Stimulated activated CD8-positive, alpha-beta memory T cell treated with anti-CD3 and anti-CD28 coated beads, Interleukin-15, amount 100 ng/mL, for 1 hour (primary cell): ENCODE data around the gene MFN2.
"Not testable (repeated sequence)": the region's sequence is repeated elsewhere in the genome, so short reads cannot be mapped to it uniquely, and the experiment has no call there.

Experiments
- DNase-seq: peaks from one replicate; pipeline ENCODE4 v3.0.0-alpha.2; 2020; ENCODE audit warnings: low read depth

MFN2 gene

DNA sequence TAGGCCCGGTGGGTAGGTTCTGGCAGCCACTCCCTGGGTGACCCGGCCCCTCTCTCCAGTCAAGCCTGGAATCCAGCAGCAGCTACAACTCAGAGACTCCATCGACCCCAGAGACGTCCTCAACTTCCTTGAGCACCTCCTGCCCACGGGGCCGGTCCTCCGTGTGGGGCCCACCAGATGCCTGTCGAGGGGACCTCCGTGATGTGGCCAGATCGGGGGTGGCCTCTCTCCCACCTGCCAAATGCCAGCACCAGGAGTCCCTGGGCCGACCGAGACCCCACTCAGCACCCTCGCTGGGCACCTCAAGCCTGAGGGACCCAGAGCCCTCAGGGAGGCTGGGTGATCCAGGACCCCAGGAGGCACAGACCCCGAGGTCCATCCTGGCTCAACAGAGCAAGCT lies 41.8 kb downstream of the MFN2 start:
- no peak for DNase-seq

DNA sequence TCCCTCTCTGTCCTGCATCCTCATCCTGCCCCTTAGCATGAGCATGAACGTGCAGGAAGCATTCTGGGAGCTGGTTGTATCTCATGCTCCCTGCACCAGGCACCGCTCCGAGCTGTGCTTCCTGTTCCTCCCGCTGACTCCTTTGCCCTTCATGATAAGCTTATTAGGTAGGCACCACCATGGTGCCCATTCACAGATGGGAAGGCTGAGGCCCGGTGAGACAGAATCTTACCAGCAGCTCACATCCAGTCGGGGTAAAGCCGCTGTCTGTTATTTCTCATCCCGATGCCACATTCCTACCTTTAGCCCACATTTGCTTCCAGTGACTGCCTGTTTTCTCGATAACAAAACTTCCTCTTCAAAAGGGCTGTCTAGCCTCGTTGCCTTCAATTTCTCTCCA lies 46.3 kb downstream of the MFN2 start:
- DNase-seq: no peak

DNA sequence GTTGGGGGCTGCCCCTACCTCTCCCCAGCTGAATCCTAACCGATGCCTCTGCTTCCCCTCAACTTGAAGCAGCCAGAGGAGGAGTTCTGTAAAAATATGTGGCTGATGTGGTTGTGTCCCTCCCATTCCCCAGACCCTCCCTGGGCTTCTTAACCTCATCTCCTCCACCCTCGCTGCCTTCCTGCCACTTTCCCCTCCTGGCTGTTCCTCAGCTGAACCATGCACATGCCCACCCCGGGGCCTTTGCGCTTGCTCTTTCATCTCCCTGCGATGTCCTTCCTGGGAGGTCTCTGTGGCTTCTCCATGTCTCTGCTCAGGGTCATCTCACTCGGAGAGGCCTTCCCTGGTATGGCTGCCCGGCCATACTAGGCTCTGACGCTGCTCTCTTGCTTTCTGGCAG lies 48.0 kb downstream of the MFN2 start:
- no peak for DNase-seq

DNA sequence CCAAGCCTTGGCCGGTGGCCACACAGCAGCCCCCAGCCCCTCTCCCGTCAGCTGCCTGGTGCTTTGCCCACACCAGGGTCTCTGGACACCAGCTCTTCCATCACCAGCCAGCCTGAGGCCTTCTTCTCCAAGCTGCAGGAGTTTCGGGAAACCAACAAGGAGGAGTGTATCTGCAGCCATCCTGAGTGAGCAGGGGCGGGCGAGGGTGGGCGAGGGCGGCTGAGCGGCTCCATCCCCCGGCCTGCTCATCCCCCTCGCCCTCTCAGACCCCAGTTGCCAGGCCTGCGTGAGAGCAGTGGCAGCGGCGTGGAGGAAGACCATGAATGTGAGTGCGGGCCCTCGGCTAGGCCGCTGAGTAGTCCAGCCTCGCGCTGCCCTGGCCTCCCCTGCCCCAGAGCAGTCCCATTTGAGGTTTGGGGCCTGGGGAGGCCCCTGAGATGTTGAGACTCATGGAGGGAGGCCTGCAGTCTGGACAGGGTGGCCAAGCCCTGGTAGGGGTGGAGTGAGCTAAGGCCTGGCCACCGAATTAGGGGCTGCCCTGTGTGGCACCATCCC lies 48.8 kb downstream of the MFN2 start:
- DNase-seq: no peak

DNA sequence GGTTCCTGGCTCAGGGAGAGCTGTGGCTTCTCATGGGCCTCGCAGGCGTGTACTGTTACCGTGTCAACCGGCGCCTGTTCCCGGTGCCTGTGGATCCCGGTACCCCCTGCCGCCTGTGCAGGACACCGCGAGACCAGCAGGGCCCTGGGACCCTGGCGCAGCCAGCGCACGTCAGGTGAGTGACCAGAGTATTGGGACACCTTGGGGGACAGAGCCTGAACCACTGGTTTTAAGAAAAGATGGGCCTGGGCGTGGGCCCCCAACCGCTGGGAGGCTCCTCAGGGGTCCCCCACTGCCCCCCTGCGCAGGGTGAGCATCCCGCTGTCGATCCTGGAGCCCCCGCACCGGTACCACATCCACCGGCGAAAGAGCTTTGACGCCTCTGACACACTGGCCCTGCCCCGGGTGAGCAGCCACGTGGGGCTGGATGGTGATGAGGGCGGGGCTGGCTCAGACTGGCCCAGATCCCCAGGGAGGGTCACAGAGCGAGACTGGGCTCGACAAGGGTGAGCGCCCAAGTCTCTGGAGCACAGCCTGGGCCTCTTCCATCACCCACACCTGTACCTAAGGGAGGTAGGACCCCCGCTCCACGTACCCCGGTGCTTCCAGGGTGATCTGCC lies 49.6 kb downstream of the MFN2 start:
- no peak for DNase-seq

DNA sequence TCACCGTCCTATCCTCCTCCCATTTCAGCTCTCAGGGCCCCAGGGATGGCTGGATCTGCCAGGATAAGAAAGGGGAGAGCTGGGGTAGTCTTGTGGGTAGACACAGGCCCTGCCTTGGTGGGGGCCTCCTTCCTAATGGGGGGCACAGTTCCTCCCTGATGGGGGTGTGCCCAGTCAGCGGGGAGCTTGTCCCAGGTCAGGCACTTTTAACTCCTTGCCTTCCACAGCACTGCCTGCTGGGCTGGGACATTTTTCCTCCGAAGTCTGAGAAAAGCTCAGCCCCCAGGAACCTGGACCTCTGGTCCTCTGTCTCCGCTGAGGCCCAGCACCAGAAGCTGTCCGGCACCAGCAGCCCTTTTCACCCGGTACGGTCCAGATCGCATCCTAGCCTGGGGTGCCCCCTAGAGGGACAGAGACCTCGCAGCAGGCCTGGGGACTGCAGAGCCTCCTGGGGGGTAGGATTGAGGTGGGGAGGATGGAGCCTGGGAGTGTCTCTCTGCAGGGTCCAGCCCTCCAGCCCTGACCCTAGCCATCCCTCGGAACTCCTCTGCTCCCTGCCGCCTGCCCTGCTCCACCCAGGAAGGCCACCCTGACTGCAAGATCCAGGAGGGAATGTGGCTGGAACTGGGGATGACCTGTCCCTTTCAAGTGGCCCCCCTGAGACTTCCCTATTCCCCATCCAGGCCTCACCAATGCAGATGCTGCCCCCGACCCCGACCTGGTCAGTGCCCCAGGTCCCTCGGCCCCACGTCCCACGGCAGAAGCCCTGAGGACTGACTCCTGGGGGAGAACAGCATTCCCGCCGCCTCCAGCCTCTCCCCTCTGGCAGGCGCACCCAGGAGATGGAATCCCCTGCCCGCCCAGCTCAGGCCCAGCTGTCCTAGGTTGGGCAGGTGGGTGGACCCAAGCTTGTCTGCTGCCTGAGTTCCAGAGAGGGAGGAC lies 51.1 kb downstream of the MFN2 start:
- DNase-seq: no peak

DNA sequence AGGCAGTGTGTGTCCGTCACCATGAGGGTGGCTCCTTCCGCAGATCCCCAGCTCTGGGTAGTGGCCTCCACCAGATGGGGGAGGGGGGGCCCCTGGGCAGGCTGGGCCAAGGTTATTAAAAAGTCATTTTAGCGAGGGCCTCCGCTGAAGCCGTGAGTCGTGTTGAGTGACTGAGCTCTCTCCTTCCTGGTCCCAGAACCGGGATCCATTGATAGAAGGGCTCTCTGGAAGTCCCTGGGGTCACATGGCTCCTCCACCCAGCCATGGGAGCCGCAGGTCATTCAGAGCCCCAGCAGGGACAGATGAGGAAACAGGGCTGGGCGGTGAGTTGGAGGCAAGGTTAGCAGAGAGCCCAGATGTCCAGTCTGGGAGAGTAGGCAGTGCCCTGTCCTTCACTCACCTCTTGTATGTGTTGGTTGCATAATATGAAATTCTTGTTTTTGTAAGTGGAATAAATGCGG lies 51.9 kb downstream of the MFN2 start:
- DNase-seq: no peak

DNA sequence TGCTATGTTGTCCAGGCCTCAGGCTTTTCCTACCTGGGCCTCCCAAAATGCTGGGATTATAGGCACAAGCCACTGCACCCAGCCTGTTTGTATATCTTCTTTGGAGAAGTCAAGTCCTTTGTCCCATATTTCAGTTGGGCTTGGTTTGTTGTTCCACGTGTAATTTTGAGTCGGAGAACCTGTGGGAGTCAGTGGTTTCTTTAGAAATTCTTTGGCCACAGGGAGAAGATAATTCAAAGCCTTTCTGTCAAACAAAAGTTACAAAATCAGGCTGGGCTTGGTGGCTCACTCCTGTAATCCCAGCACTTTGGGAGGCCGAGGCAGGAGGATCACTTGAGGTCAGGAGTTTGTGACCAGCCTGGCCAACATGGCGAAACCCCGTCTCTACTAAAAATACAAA lies 53.2 kb downstream of the MFN2 start:
- not testable (repeated sequence) for DNase-seq

DNA sequence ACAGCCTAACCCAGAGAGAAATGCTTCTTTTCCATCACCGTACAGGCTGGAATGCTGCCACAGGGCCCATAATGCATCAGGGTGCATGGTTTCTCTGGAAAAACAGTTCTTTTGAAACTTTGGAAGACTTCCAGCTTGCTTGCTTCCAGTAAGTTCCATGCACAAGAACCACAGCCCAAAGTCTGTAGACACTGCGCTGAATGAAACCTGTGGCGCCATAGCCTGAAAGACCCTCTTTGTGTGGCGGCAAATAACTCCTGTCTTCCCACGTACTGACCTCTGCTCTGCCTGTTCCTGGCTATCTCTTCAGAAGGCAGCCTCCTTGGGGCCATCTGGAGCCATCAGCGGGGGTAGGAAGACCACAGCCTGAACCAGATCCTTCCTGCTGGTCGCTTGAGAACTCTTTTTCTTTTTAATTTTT lies 54.1 kb downstream of the MFN2 start:
- DNase-seq: no peak

DNA sequence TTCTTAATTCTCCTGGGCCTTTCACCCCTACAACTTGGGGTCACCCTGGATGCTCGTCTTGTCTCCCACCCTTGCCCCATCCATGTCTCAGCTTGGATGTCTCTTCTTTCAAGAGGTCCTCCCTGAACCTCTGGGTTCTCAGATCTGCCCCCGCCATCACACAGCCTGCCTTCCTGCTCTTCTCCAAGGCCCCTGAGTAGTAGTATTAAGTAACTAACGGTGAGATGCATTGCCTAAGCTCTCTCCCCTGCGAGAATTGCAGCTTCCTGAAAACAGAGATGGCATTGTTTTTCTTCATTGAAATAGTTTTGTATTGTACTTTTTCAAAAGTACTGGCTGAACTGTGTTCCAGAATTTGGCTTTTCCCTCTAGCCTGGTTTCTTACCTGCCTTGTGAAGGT lies 55.1 kb downstream of the MFN2 start:
- no peak for DNase-seq

DNA sequence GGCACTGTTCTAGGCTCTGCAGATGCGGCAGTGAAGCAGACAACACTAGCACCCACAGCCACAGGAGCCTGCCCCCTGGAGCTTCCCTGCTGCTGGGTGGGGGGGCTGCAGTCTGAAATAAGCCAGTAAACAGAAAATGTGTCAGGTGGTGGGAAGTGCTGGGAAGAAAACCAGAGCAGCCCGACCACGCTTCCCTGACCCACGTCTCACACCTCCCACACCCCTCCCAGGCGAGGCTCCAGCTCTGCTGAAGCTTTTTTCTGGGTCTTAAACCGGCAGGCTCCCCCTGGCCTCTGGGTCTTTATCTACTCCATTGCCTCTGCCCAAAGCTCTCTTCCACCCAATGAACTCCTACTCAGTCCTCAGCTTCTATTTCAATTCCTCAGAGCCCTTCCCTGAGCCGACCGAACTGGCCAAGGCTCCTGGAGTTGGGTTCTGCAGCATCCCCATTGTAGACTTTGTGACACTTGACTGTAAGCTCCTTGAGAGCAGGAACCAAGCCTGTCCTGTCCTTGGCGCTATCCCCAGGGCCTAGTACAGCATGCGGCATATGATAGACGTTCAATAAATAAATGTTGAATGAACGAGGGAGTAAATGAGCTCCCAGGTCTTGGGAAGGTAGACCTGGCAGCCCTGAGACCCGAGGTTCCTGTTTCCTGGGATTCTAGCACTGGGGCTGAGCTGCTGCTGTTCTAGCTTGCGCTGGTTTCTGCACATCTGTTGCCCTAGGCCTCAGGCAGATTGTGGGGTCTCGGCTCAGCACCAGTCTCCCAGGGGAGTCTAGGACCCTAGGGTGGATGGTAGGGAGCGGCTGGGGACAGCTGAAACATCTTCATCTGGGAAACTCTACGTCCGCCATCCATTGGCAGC lies 57.5 kb downstream of the MFN2 start:
- DNase-seq: no peak

DNA sequence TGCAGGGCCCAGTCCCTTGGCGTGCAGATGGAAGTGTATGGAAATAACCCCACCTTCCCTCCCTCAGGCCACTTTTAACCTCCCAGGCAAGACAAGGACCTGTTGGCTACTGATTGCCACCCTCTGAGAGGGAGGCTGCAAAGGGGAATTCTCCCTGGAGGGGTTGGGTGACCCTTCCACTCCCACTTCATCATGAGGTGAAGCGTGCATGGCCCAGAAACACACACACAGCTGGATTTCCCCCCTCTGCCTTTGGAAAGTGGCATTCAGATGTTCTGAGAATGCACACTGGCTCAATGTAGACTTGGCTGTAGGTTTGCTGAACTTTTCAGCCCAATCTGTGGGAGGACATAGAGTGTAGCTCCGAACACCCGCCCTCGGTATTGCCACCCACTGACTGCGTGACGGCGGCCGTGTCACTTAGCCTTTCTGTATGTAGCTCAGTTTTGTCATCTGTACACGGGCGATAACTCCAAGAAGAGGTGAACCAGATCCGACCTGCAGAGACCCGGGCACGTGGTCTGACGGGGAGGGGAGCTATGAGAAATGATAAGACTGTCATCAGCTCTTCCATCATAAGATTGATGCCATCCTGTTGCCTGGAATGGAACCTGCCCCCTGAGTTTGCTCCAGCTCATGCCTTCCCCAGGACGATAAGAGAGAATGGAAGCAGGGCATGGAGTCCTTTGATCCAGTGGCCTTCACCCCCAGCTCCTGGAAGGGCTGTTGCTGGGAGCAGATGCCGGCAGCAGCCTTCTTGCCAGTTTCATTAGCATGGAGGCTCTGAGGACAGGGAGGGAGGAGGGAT lies 58.3 kb downstream of the MFN2 start:
- DNase-seq: no peak

DNA sequence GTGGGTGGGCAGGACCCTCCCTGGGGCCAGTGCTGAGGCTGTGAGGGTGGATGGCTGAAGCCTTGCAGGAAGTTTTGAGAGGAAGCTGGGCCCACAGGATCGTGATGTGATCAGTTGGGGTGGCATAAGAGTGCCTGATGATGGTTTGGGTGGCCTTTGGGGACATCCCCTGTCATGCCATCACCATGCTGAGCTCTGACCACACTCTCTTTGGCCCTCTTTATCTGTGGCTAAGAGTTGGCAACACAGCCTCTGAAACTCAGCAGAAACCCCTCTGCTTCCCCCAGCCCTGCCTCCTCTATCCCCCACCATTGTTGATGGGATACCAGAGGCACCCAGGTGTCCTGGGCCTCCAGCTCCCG lies 58.9 kb downstream of the MFN2 start:
- DNase-seq: no peak

DNA sequence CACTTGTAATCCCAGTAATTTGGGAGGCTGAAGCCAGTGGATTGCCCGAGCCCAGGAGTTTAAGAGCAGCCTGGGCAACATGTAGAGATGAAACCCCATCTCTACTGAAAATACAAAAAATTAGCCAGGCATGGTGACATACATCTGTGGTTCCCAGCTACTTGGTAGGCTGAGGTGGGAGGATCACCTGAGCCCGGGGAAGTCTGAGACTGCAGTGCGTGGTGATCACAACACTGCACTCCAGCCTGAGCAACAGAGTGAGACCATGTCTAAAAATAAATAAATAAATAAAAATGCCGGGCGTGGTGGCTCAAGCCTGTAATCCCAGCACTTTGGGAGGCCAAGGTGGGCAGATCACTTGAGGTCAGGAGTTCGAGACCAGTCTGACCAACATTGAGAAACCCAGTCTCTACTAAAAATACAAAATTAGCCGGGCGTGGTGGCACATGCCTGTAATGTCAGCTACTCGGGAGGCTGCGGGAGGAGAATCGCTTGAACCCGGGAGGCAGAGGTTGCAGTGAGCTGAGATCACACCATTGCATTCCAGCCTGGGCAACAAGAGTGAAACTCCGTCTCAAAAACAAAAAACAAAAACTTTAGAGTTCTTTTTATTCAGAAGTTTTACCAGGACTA lies 59.7 kb downstream of the MFN2 start:
- DNase-seq: not testable (repeated sequence)

DNA sequence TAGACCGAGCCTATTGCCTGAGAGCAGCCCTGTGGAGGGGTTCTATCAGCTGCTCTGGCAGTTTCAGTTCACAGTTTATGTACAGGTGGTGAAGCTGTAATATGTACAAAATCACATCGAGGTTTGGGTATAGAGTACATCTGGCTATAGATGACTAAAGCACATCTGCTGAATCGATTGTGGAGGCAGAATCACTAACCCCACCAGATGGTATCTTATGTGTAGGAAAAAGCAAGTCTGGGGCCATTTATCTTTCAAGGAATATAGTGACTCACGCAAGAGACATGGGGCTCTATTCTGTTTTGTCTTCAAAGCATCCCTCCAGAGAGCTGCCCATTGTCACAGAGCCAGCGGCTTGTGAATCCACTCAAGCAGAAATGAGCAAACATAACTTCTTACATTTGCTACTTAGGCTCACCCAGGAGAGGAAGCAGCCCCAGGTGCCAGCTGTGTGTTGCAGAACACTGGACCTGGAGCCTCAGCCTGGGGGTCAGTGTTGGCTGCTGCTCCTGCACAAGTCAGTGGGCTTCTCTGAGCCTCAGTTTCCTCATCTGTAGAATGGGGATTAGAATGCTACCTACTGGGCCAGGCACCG lies 60.3 kb downstream of the MFN2 start:
- no peak for DNase-seq

DNA sequence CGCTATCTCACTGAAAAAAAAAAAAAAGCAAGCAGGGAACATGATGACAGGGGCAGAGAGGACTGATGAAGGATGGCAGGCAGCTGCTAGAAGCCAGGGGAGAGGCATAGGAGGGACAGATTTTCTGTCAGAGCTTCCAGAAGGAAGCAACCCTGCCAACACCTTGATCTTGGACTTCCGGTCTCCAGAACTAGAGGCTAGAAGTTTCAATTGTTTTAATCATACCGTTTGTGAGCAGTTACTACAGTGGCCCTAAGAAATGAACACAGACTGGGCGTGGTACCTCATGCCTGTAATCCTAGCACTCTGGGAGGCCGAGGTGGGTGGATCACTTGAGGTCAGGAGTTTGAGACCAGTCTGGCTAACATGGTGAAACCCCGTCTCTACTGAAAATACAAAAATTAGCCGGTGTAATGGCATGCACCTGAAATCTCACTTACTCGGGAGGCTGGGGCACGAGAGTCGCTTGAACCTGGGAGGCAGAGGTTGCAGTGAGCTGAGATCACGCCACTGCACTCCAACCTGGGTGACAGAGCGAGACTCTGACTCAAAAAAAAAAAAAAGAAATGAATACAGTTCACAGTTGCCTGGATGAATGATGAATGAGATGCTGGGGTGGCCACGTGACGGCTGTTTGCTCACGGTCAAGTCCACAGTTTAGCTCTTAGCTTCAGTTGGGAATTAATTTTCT lies 64.1 kb downstream of the MFN2 start:
- not testable (repeated sequence) for DNase-seq

DNA sequence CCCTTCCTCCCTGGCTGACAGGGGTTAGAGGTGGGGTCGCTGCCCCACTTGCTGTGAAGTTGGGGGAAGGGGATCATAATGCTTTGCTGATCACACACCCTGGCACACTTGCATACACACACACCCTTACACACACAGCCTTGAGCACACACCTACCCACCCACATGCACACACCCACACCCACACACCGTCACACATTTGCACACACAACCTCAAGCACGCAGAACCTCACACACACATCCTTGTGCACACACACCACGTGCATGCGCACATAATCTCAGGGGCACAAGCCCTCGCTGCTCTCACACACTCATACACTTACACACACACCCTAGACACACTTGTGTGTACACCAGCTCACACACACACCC lies 66.5 kb downstream of the MFN2 start:
- DNase-seq: no peak

DNA sequence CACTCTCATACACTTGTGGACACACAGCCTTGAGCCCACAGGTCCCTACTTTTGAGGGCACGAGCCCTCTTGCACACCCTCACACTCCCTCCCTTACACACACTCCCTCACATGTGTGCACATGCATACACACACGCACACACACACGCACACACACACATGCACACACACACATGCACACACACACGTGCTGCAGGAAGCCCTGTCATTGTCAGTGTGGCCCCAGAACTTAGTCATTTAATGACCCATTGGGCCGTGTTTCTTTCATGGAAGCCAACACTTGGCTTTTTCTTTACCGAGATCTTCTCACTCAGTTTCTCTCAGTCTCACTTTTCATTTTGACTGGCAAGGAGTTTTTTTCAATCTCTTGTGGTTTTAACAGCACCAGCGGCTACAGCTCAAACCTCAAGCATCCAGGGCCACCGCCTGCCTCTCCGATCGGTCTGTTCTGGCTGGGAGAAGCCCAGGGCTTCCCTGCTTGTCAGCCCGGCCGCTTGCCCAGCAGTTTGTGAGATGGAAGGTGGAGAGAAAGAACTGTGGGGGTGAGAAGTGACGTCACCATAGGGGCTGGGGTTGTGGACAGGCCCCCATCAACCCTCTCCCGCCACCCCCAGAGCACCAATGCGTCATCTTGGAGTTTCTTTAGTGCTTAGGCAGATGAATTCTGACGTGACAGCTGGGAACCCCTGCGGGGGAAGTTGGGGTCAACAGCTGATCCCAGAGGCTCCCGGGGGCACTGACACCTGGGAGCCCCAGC lies 67.1 kb downstream of the MFN2 start:
- no peak for DNase-seq

DNA sequence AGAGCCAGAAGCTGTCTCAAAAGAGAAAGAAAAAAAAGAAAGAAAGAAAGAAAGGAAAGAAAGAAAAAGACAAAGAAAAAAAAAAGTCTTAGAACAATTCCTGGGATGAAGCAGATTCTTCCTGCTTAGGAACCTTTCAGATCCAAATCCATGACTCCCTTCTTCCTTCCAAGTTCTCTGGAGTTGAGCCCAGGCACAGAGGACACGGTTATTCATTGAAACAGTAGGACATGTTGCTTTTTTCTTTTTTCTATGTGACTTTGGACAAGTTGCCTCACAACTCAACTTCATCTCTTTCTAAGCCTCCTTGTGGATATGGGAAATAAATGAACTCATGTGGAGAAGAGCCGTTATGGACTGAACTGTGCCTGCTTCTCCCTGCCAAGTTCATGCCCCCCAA lies 68.1 kb downstream of the MFN2 start:
- no peak for DNase-seq
